NCI-H2029 treated with DMSO at 0.1 percent for 48 hours (cell line): ENCODE data around the gene SP140L.
"Not testable (repeated sequence)": the region's sequence is repeated elsewhere in the genome, so short reads cannot be mapped to it uniquely, and the experiment has no call there.

ENCODE experiments used
- DNase-seq: peaks from one replicate; lab custom pipeline; 2025; lab: John Stamatoyannopoulos, UW

SP140L gene

DNA sequence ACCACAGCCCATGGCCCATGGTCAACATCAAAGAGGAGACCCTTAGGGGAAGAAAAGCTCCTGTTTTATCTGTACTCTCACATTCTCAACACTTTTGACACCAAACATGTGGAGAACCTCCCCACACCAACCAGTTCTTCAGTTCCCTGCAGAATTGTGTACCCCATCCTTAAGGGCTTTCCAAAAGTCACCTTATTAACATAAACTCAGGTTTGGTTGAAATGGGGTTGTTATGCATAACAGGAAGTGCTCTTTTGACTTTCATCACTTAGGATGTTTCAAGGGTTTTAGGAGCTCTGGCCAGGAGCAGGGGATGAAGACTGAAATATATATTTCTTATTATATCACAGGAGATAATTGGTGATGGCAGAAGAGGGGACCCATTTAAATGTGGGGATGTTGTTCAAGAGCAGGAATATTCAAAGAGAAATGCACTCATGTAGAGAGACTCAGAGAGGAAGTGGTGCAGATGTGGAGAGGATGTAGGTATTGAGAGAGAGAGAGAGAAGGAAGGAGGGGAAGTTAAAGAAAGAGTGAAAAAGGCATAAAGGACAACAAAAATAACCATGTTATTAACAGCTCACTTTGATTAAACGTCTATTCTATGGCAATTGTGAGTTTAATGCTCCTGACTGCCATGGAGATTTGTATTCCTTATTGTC, 35.2 kb downstream of the SP140L start:
- no peak for DNase-seq

DNA sequence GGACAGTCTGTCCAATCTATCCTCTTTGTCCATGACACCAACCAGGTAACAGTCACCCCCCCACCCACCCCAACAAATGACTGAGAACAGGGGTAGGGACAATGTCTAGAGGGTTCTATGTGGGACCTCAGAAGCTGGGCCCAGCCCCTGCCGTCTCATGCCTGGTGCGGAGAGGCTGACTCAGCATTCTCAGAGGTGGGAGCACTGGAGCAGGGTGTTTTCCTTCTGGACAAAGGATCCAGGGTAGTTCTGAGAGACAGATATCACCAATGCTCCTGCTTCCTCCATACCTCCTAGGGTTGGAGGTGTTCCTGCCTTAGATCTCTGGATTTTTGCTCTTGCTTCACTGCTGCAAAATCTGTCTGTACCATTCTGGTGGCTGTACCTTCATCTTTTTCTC, 55.1 kb downstream of the SP140L start:
- DNase-seq: no peak

DNA sequence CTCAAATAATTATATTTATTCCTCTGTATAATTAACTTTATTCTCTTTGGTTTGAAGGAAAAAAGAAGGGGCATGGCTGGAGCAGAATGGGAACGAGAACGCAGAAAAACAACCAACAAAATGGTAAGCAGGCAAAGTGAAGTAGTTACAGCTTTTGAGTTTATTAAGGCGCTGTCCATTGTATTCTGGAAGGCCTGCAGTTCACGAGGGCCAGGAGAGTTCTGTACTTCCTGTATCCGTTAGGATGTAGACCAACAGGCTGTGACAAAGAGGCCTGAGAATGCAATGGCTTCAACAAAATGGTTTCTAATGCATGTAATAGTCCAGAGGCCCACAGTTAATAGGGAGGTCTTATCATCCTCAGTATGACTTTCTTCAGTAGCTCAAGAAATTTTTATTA, 56.5 kb downstream of the SP140L start:
- DNase-seq: no peak

DNA sequence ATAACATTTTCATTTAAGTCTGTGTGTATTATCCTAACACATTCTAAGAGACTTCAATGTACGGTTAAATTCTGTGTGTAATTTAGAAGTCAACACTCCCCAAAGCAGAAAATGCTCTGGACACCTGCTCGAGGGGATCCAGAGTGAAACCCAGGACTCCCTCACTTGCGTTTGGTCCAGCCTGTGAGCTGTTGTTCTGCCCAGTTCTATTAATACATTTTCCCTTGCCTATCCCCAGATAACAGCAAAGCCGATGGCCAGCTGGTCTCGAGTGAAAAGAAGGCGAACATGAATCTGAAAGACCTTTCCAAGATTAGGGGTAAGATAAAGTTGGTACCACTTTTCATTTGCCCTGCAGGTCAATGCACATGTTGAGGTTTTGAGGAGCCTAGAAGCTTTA, 58.0 kb downstream of the SP140L start:
- no peak for DNase-seq

DNA sequence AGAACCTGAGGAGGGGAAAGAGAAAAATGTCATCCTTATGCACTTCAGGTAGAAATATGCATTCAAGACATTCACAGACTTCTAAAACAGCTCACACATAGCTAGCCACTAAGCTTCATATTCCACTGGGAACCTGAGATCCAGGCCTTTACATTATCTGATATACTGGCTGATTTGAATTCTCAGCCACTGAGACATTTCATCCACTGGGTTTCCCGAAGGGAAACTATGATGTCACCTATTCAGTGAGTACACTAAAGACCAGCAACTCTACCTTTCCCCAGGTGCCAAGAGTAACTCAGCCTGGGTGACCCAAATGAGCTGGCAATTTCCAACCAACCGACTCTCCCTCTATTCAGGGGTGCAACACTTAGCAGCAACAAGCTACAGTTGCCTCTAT, 67.3 kb downstream of the SP140L start:
- no peak for DNase-seq

- not testable (repeated sequence) for DNase-seq
Observed at GRCh38 chr2:230398698-230399097, 71.7 kb downstream of the SP140L start.

DNA sequence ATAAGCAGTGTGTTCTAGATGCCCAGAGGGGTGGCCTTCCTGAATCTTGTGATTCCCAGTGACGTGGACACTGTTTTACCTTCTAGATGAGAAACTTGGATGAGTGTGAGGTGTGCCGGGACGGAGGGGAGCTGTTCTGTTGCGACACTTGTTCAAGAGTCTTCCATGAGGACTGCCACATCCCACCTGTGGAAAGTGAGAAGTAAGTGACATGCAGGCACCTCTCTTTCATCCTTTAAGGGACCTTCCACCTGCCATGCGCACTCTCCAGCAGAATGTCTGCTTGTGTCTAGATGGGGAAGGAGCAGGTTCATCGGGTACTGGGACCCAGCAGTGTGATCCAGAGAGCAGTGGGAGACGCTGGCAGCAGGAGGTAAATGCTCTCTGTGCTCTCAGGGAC, 73.0 kb downstream of the SP140L start:
- DNase-seq: no peak

DNA sequence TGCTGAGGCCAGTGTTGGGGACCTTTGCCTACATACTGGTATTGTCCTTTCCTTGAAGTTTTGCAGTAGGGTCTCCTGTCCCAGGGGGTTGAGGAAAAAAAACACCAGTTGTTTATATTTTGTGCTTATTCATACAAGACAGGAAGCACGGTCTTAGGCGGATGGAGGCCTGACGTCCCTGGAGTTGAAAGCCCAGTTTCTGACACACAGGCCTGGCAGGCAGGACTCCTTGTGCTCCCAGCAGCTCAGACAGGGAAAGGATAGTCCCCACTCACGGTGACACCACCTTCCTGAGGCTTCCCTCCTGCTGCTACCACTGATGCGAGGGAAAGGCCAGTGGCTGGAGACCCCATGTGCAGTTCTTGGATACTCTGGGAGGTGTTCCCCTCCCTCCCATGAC, 73.5 kb downstream of the SP140L start:
- no peak for DNase-seq

GRCh38 chr2:230401026-230401425, 74.0 kb downstream of the SP140L start:
- not testable (repeated sequence) for DNase-seq

DNA sequence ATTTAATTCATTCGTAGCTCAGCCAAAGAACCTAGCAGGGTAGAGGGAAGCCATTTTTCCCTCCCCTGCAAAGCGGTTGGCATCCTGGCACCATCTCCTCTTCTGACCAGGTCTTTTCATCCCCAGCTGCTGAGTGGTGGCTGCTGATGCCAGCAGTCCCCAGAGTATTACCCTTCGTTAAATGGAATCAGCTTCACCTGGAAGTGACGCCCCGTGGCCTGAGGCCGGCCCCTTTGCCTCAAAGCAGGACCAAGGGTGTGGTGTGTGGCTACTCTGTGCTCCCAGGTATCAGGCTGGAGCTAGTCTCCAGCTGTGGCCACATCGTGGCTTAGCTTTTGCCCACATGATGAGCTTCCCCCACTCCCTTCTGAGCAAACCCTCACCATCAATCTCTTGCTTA, 76.8 kb downstream of the SP140L start:
- no peak for DNase-seq

GRCh38 chr2:230405824-230406223, 78.8 kb downstream of the SP140L start:
- no peak for DNase-seq

- no peak for DNase-seq
Observed at GRCh38 chr2:230408244-230408842, 81.3 kb downstream of the SP140L start.

- DNase-seq: not testable (repeated sequence)
Observed at GRCh38 chr2:230409316-230409715, 82.3 kb downstream of the SP140L start.

DNA sequence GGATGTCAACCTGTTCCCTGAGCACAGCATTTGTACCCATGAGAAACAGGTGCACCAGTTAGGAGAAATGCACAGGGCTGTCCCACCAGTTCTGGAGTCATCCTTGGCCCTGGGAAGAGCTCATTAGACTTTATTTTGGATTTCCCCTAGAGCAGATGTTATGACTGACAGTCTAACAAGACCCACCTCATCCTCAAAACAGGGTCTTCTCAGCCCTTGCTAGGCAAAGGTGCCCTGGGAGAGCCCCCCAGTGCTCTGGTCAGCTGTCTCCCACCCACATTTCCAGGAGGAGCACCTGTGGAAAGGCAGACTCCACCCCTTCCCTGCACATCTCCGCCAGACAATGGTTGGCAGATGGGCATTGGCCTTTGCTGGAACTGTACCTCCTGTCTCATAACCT, 83.3 kb downstream of the SP140L start:
- DNase-seq: no peak

DNA sequence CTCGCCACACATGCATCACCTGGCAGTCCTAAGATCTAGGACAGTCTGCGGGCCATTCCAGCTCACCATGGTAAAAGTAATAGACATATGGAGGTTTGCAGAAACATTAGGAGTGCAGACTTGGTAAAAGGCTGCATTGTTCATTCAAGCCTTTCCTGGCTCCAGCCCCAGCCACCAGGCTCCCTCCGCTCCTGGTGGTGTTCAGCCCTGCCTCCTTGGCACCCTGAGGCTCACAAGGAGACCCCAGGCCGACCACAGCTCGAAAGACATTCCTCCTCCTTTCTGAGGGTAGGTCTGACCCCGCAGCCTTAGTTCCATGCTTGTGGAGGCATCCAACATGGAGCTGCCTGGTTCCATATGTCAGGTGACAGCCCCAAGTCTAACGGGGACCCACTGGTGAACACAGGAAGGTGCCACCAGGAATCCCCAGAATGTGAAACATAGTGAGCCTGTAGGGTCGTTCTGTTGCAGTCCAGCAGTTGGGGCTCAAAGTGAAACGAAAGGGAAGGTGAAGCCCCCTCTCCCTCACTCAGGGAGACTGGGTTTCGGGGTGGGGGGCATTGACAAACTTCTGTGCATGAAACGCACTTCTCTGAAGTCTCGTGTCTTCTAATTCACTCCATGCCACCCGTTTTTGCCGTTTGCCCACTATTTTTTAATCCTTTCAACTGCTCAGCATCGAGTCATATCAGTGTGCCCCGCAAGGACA, 84.0 kb downstream of the SP140L start:
- no peak for DNase-seq

GRCh38 chr2:230411570-230412370, 84.8 kb downstream of the SP140L start:
- peak; percentile 31 for DNase-seq

- DNase-seq: no peak
Observed at GRCh38 chr2:230412371-230412711, 85.3 kb downstream of the SP140L start.

DNA sequence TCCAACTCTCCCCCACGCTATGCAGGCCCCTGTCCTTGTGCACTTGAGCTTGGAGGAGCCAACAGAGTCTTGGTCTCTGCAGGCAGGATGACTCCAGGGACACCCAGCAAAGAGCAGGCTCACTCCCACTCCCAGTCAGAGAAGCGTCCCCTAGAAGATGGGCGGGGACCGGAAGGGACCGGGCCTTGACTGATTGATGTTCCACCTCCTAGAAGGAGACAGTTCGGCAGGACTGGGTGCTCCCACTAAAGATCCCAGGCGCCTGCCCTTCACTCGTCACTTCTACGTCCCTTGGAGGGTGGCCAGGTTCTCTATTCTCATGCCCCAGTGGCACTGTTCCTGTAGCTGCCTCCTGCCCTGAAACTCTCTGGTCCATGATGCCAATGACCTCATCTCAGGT, 85.9 kb downstream of the SP140L start:
- DNase-seq: no peak

DNA sequence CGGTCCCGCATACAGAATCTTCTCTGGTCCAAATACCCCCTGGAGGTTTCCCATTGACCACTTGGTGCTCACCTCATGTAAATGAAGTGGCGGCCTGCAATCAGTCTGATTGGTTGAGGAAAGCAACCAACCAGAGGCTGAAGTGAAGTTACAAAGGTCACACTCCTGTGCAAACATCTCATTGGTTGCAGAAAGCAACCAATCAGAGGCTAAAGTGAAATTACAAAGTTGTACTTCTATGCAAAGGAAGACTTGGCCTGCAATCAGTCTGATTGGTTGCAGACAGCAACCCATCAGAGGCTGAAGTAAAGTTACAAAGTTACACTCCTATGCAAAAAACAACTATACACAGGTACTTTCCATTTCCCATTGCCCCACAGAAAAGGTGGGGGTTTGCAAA, 86.5 kb downstream of the SP140L start:
- no peak for DNase-seq

DNA sequence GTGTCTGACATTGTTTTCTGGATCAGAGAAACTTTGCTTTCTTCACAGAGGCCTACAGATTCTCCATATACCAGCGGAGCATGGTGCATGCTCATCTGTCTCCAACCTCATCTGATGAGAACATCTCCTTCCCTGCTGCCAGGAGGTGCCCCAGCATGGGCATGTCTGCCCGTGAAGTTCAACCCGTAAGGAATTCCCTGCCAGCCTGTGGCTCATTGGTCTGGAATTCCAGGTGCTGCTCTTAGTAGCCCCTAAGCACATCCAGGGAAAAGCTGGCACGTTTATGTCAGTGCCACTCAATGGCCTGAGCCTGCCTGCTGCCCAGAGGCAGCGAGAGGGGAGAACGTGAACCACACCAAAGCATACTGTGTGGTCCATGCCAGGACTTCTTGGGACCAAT, 87.3 kb downstream of the SP140L start:
- no peak for DNase-seq

DNA sequence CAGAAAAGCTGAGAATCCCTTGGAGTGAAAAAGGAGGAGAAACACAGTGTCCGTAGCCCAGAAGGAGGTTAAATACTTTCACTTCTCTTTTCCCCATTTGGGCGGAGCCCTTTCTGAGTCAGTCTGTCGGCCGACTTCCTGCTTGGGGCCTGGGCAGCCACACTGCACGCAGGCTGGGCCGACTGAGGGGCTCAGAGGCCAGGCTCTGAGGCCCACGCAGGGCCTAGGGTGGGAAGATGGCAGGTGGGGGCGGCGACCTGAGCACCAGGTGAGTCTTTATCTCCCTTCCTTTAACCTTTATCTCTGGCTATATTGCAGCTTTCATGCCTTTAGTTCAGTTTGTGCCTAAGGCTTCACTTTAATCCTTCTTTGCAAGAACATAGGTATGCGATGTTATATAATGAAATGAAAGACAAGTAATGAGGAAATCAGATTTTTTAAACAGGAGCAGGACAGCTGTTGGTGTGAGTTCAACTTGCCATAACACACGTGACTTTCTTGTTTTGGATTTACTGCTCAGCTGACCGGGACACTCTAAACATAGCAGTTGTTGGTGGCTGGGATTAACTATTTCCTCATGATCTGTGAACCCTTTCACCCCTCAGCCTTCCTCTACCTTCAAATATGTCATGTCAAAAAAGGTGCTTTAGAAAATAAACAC, 89.2 kb downstream of the SP140L start, which contains the start of gene SP100:
Gene SP100 (plus strand): TSS at position 141 of the 661 bp plus-strand sequence. CDS start 96 bp downstream, at position 237.
- peak; percentile 44 for DNase-seq

GRCh38 chr2:230417436-230417835, 90.4 kb downstream of the SP140L start:
- no peak for DNase-seq
